Measurements from ENCODE around the gene S100A7.

Gene S100A7

DNA sequence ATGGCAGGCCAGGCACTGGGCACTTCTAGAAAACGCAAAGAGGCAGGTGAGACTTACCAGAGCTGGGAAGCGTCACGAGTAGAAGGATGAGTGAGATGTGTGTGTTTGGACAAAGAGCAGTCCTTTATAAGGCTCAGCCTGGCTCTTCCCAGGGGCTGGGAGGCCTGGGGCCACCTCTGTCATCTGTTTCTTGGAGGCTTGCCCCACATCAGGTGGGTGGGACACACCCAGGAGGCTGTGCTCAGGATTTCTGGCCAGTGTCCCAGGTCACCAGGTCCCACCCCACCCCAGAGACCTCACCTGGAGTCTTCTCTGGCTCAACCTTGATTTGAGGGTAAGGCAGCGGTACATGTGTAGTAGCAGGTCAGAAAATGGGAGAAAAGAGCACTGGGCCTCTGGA lies at the start of gene S100A7:
Gene S100A7 (minus strand): TSS at position 101 of the 400 bp plus-strand sequence. CDS start 1,638 bp downstream, outside the sequence.
- no peak for DNase-seq

DNA sequence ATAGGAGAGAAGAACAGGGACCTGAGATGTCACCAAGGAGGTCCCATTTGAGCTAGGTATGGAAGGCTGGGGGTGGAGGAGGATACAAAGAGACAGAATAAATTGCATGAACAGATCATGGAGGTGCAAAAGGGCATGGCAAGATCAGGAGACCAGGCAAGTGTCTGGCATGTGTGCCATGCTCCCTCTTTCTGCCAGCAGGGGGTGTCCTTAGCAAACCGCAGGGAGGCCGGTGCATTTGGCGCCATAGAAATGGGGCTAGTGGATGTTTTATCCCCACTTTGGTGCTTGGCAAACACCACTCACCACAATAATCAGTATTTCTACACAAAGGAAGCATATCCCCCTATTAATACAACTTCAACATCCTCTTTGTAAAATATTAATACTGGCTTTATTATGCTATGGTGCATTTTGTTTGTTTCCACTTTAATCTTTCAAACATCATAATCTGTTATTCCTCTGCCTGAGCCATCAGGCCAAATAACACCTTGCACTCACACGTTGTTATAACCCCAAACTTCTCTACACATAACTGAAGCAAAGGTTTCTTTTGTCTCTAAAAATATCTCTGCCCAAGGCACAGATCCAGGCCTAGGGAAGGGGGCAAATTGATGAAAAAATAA lies 49.4 kb upstream of the S100A7 start:
- peak; percentile 72 for DNase-seq

DNA sequence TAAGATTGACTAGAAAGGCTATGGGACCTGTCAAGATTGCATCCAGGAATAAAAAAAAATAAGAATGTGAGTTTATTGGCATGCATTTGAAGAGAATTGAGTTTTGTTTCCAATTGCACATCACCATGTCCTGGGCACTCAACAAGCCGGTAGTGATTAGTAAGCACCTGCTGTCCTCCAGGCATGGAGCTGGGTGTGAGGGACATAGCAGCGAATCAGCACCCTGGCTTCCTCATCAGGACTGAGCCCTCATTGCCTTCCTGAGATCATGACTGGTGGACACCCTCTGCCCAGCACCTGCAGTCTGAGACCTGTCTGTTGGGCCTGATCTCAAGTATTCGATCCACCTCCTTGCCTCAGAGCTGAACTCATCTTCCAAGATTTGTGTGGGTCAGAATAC lies 48.6 kb upstream of the S100A7 start:
- DNase-seq: no peak

DNA sequence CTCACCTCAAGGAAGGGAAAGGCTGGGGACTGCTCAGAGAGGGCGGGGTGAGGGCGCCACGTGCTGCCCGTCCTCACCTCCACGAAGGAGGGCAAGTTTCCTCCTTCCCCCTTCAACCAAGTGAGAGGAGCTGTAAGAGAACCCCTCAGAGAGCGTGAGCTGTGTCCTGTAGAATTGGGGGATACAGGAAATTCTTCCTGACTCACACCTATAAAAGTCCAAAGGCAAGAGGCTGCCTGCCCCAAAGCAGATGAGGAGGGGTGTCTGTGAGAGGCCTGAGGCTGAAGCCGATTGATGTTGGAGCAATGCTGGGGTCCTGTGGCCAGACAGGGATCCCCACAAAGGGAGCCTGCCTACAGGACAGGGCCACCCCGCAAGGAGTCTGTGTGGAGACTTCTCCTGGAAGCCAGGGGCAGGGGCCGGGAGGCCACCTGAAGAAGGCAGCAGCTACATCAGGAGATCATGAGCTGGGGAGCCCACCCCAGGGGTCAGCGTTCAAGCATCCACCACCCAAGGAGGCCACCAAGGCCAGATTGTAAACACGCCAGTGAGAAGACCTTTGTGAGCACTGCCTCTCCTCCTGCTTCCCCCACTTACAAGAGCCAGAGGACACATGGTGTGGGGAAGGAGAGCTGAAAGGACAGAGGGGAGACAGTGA lies 47.6 kb upstream of the S100A7 start:
- DNase-seq: no peak

DNA sequence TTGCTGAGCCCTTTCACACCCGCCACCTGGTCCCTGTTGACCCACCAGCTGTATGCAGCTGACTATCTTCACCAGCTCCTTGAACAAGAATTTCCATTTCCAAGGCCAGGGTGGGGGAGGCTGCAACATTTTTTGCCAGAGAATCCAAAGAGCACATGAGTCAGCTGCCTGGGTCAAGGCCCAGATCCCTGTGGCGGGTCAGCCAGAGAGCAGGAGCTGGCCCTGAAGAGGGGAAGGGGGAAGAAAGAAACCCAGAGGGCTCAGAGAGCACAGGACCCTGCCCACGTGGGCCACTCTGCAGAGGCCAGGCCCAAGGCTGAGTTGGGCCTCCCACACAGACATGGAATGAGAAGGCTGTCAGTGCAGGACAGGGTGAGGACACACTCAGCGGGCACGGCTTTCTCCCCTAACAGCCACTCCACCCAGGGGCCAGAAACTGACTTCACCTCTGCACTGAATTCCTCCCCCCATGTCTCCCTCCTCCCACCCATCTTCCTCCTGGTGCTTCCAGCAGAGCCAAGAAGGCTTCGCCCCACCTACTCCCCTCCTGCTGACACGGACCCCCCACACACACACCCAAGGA lies 46.5 kb upstream of the S100A7 start:
- no peak for DNase-seq

DNA sequence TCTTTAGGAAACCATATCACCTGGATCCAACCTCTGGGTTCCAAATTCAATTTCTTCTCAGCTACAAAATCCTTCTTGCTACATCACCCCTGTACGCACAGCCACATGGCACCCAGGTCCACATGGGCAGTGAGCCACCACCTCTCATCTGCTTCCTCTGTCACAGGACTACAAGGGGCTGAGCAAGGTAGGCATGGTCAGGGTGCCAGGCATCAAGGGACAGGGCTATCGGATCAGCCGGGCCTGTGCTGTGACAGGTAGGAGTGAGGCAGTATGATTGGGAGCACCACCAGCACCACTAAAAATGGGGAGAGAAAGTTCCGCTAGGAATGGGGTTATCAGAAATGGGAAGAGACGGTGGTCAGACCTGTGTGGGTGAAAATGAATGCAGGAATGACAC lies 45.9 kb upstream of the S100A7 start:
- no peak for DNase-seq

DNA sequence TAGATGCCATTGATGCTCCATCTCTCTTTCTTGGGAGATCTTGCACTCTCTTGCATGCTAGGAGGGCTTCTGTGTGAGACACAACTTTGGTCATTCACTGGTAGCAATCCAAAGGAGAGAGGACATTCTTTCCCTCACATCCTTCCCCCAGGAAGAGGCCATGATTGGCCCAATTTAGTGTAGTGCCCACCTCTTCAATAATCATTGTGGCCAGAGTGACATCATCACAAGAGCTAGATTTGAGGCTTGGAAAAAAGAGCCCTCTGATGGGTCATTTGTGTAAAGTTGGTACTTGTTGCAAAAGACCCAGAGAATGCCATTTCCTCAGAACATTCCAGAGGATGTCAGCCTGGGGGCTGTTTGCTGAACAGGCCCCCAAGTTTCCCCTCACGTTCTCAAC lies 45.1 kb upstream of the S100A7 start:
- DNase-seq: no peak

DNA sequence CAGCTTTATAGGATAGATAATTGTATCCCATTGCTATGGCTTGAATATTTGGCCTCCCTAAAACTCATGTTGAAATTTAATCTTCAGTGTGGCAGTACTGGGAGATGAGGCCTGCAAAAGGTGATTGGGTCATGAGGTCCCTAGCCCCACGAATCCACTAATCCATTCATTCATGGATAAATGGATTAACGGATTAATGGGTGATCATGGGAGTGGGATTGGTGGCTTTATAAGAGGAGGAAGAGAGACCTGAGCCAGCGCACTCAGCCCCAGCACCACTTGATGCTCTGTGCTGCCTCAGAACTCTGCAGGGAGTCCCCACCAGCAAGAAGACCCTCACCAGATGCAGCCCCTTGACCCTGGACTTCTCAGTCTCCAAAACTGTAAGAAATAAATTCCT lies 43.3 kb upstream of the S100A7 start:
- no peak for DNase-seq

DNA sequence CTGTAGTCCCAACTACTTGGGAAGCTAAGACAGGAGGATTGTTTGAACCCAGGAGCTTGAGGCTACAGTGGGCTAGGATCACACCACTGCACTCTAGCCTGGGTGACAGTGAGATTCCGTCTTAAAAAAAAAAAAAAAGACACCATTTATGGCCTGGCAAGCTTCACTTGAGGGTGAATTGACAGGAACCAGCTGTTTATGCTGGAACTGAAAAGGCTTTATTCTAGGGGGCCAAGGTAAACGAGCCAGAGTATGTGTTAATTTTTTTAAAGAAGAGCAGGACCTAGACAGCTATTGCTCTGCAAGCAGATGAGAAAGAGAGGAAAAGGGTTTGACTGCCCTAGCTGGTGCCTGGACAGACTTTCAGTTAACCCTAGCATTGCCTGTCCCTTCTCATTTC lies 38.3 kb upstream of the S100A7 start:
- DNase-seq: no peak

DNA sequence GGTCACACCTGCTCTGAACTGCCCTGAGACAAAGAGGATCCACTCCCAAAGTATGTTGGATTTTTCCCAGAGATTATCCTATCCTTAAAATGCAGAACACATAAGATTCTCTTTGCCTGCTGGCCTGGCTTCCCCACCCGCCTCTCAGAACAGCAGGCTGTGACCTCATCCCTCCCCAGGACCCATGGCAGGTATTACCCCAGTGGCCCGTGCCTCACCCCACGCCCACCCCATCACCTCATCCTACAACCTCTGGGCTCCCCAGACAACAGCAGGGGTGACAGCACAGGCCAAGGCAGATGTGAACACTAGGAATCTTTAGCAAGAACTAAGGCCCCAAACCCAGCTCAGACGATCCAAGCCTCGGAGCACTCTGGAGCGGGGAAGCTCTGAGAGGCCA lies 35.1 kb upstream of the S100A7 start:
- no peak for DNase-seq

DNA sequence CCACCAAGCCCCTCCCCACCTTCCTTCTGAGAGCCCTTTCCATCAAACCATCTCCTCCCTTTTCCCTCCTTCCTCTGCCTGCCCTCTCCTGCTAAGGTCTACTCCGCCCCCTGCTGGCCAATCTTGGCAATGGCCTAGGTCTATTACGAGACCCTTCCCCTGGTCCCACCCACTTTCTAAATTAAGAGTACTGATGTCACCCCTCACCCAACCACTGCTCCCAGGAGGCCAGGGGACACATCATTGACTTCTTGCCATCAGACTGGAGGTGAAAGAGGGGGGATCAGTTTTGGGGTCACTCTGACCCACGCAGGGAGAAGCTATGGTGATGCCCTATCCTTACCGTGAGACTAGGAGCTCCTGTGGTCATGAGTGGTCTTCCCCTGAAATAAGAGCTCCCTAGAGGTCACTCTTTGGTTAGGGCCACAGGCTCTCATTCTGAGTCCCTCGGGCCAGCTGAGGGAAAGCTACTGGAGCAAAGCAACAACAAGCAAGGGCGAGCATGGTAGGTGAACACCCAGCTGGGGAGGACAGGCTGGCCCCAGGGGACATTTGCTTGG lies 34.6 kb upstream of the S100A7 start:
- DNase-seq: peak; percentile 72

DNA sequence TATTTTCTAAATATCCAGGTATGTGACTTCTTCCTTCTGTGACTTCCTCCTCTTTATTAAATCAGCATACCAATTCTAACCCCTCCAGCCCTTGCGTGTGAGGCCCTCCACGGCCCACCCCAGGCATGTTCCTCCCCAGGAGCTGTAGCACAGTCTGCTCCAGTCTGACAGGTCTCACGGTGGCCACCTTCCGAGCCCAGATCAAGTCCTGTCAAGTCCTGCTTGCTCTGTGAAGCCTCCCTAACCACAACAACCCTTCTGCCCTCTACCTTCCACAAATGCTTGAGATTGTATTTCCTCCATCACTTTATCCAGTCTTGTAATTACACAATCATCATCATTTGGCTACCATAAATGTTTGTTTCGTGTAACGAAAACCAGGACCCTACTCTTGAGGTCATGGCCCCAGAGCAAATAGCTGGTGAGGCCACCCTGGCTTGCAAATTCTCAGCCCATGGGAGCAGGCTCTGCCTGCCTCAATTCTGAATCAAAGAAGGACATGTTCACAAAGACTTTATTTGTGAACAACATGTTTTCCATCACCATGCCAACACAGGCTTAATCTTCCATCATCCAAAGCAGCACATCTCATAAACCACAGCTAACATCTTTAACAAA lies 33.0 kb upstream of the S100A7 start:
- DNase-seq: no peak

DNA sequence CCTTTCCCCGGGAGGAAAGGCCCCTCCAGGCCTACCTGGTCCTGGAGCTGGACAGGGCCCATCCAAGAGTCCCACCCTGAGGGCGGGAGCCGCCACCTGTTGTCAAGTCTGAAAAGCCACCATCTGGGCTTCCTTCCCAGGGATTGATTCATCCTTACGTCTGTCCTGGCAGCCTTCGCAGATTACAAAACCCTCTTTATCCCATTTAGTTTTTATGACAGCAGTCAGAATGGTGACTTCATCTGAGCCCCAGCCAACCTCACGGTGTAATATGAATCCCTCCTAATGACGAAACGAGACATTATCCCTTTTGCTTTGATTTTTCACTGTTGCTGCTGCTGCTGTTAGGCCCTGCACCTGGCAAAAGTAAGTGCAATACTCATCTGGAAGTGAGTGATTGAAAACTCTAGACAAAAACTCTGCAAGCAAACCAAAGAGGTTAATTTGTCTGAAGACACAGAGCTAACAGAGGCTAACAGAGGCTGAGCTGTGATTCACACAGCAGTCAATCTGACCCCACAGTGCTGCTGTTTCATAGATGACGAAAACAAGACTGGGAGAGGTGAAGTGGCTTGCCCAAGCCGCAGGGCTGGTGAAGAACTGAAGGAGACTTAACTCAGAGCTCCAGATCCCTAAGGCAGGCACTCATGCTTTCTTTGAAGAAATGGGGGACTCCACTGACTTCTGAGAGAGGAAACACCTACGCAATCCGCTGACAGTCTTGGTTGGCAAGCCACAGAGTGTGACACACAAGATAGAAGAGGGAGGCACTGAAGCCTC lies 30.0 kb upstream of the S100A7 start:
- peak; percentile 26 for DNase-seq

DNA sequence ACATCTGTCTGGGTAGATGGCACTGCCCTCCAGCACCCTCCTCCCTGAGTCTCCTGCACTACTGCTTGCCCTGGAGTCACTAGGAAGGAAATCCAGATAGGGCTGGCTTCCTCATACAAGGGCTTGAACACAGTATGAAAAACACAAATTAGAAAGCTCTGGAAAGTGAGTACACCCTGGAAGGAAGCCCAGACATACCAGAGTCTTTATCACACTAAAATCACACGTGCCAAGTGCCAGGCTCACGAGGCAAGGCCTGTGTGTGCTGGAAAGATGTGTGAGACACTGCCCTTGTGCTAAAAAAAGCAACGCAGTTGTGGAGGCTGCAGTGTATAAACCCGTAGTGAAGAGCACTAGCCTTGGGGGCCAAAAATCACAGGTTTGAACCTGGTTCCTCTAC lies 28.3 kb upstream of the S100A7 start:
- DNase-seq: no peak

DNA sequence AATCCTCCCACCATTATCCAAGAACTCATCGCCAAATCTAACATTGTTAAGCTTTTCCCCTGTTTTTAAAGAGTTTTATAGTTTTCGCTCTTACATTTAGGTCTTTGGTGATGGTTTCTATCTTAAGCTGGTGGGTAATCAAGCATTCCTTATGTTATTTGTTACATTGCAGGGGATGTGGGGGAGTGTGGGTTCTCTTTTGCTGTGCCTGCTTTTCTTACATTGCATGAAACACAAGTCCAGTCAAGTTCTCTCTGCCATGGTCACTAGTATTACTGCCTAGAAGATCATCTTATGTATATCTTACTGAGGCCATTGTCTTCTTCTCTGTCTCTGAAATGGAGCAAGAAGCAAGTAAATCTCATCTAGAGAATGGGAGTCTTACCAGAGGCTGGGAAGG lies 27.3 kb upstream of the S100A7 start:
- no peak for DNase-seq

DNA sequence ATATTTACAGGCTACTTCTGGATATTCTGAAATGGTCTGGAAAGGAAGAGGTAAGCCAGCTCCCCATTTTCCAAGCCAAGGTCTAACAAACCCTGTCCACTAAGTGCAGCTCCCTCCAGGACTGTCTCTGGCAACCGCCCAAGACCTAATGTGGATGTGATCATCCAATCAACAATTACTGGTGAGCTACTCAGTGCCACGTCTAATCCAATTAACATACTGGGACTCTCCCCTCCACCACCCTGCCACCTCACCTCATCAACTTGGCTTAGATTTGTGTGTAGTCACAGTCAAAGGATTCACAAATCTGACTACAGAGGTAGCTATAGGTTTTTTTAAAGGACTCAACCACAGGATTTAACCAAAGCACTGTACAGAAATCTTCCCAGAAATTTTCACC lies 25.4 kb upstream of the S100A7 start:
- no peak for DNase-seq

DNA sequence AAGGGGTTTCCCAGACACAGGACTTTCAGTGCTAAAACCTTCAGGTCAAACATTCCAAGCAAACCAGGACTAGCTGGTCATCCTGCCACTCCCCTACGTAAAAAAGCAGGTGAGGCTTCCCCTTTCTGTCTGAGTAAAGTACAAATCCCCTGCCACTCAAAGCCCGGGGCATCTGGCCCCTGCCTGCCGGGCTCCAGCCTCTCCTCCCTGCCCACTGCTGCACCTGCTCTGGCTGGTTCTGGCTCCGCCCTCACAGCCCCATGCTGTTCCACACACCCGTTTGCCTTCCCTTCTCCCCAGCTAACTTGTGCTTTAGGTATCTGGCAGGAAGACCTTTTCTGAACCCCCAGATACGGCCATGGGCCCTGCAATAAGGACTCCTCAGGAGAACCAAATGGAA lies 23.3 kb upstream of the S100A7 start:
- DNase-seq: no peak

DNA sequence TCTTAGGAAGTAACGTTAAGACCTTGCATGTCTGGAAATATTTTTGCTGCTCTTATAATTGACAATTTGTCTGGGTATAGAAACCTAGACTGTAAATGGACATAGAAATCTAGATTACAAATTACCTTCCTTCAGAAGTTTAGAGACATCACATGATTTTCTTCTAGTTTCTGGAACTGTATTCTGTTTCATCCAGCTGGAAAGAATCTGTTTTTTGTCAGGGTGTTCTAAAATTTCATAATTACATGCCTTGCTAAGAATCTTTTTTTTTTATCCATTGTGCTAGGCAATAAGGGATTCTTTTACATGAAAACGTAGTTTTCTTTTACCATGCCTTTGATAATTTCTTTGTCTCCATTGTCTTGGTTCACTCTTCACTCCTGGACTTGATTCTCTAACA lies 20.7 kb upstream of the S100A7 start:
- DNase-seq: no peak

DNA sequence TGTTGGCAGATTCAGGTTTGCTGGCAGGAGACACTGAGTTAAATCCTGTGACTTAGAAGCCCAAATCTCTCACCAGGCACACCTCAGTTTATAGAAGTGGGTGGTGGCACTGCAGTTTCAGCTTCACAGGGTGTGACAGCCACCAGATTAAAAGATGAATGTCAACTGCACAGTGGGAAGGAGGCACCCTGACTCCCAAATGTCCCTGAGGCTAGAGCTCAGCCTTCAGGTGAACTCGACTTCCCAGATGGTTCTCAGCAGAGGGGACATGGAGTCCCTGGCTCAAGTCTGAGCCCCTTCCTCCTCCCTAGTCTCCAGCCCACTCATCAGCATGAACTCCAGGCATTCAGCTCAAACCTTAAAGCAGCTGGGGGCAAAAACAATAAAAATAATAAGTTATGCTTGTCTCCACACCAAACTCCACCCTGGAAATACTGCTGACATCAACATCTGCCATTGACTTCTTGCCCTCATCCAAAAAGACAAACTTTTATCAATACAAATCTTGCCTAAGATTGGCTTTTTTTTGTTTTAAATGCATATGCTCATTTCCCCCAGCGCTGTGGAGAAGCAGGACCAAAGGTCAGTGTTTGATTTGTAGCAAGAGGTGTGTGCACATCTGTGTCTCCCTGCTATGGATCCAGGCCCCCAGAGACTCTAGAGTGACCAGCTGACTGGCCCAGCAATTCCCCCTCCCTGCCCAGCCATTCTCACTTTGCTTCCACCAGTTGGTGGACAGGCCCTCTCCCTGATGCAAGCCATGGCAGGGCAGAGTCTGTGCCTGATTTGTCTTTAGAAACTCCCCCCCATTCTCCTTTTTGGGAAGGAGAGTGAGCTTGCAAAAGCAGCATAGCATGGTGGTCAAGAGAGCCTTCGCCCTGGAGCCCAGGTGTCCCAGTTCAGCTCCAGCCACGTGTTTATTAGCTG lies 18.5 kb upstream of the S100A7 start:
- DNase-seq: no peak

DNA sequence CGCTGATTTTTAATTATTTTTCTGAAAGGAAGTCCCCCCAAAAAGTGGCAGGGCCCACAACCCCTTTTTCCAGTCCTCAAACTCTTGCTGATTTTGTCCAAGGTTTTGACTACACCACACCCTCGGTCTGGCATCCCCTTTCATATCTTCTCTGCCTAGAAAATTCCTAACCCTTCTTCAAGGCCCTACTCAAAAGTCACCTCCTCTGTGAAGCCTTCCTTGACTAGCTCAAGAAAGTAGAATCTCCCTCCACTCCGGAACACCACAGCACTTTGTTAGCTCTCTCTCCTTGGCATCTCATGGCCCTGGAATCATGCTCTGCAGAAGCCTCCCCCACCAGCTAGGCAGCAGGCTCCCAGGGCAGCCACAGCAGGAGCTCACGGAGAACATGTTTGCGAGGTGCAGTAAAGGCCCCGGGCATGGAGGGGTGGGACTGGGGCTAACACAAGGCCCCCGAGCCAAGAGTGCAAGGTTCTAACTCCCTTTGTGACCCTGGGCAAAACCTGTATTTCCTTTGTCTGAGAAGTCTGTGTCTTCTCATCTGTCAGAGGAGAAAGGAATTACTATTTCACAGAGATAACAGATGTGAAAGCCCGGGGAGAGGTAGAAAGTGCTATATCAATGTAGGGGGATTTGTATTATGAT lies 17.7 kb upstream of the S100A7 start:
- DNase-seq: no peak

DNA sequence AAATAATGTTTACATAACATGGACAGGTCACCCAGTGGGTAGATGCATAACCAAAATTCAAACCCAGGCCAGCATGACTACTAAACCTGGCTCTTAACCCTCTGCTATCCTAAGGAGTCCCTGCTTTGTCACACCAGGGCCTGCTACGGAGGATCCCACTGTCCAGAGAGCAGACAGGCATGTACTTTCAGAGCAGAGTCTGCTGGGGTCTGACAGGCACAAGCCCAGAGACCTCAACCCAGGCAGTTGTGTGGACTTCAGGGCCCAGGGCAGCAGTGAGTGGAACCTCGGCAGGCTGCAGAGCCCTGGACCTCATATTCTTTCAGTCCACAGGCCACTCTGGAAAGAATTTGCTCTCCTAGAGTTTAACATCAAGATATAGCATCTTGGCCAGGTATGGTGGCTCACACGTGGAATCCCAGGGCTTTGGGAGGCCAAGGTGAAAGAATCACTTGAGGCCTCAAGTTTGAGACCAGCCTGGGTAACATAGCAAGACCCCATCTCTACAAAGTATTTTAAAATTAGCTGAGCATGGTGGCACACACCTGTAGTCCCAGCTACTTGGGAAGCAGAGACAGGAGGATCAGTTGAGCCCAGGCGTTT lies 16.1 kb upstream of the S100A7 start:
- DNase-seq: no peak

Data from CD4-positive, alpha-beta T cell treated with Interleukin-17A for 1 hour (primary cell).